HG03135 (cell line): ENCODE results near the gene SUSD3.
"Not testable (repeated sequence)": the region's sequence is repeated elsewhere in the genome, so short reads cannot be mapped to it uniquely, and the experiment has no call there.

ENCODE experiments used
- ATAC-seq: cut with Tn5 transposase; IDR thresholded peaks from one replicate; pipeline ENCODE4 v1.9.1; 2021; ENCODE audit warnings: mild to moderate bottlenecking, moderate library complexity; ENCODE audit not compliant: unreplicated experiment

Gene SUSD3

GRCh38 chr9:93058355-93059010, at the start of gene SUSD3:
Gene SUSD3, plus strand, starts transcription at chr9:93058701. Its CDS starts 42 bp downstream, at chr9:93058743.
- ATAC-seq, result peak; percentile 44

- ATAC-seq, result no peak
Measured at GRCh38 chr9:93009337-93010015, 49.0 kb upstream of the SUSD3 start.

GRCh38 chr9:93010056-93010455, 48.4 kb upstream of the SUSD3 start:
- no peak for ATAC-seq

GRCh38 chr9:93010704-93011103, 47.8 kb upstream of the SUSD3 start:
- ATAC-seq, result no peak

- ATAC-seq, result no peak
Measured at GRCh38 chr9:93011114-93011513, 47.4 kb upstream of the SUSD3 start.

GRCh38 chr9:93012963-93013855, 45.3 kb upstream of the SUSD3 start:
- ATAC-seq, result no peak

GRCh38 chr9:93013856-93014582, 44.5 kb upstream of the SUSD3 start:
- no peak for ATAC-seq

GRCh38 chr9:93015190-93015589, 43.3 kb upstream of the SUSD3 start:
- ATAC-seq, result not testable (repeated sequence)

GRCh38 chr9:93017621-93018020, 40.9 kb upstream of the SUSD3 start:
- no peak for ATAC-seq

- ATAC-seq, result no peak
Measured at GRCh38 chr9:93020151-93020550, 38.4 kb upstream of the SUSD3 start.

GRCh38 chr9:93020771-93021670, 37.5 kb upstream of the SUSD3 start:
- no peak for ATAC-seq

GRCh38 chr9:93022066-93022465, 36.4 kb upstream of the SUSD3 start:
- no peak for ATAC-seq

- no peak for ATAC-seq
Measured at GRCh38 chr9:93022721-93023520, 35.6 kb upstream of the SUSD3 start.

- no peak for ATAC-seq
Measured at GRCh38 chr9:93023521-93023815, 35.0 kb upstream of the SUSD3 start.

- ATAC-seq, result no peak
Measured at GRCh38 chr9:93024646-93024910, 33.9 kb upstream of the SUSD3 start.

GRCh38 chr9:93024986-93025630, 33.4 kb upstream of the SUSD3 start:
- ATAC-seq, result no peak

GRCh38 chr9:93025736-93026135, 32.8 kb upstream of the SUSD3 start:
- ATAC-seq, result no peak

GRCh38 chr9:93026640-93027039, 31.9 kb upstream of the SUSD3 start:
- no peak for ATAC-seq

- ATAC-seq, result no peak
Measured at GRCh38 chr9:93027750-93028149, 30.8 kb upstream of the SUSD3 start.
